ENCODE measurements around the gene SLC66A1.

SLC66A1 gene

GRCh38 chr1:19305880-19306279 lies 6.2 kb upstream of the SLC66A1 start:
- no peak for FAIRE-seq

- FAIRE-seq: no peak
These were observed 5.2 kb upstream of the SLC66A1 start for GRCh38 chr1:19306941-19307340.

- no peak for FAIRE-seq
These were observed 4.2 kb upstream of the SLC66A1 start for GRCh38 chr1:19307794-19308508.

- no peak for FAIRE-seq
These were observed 3.6 kb upstream of the SLC66A1 start for GRCh38 chr1:19308509-19308907.

GRCh38 chr1:19309123-19309813 lies 2.9 kb upstream of the SLC66A1 start:
- FAIRE-seq: no peak

GRCh38 chr1:19310061-19310460 lies 2.1 kb upstream of the SLC66A1 start:
- no peak for FAIRE-seq

- FAIRE-seq: no peak
These were observed 1.2 kb upstream of the SLC66A1 start for GRCh38 chr1:19310720-19311502.

GRCh38 chr1:19311503-19311930 lies 609 bp upstream of the SLC66A1 start:
- no peak for FAIRE-seq

- no peak for FAIRE-seq
These were observed 883 bp downstream of the SLC66A1 start for GRCh38 chr1:19312782-19313635.

- FAIRE-seq: no peak
These were observed 1.5 kb downstream of the SLC66A1 start for GRCh38 chr1:19313636-19313959.

GRCh38 chr1:19313961-19314882 lies 2.1 kb downstream of the SLC66A1 start:
- FAIRE-seq: no peak

GRCh38 chr1:19315378-19316198 lies 3.5 kb downstream of the SLC66A1 start:
- no peak for FAIRE-seq

GRCh38 chr1:19317126-19317910 lies 5.2 kb downstream of the SLC66A1 start:
- no peak for FAIRE-seq

GRCh38 chr1:19319196-19319595 lies 7.1 kb downstream of the SLC66A1 start:
- no peak for FAIRE-seq

GRCh38 chr1:19321071-19321470 lies 8.9 kb downstream of the SLC66A1 start:
- no peak for FAIRE-seq

- no peak for FAIRE-seq
These were observed 10.4 kb downstream of the SLC66A1 start for GRCh38 chr1:19322481-19322880.

GRCh38 chr1:19323987-19324664 lies 12.0 kb downstream of the SLC66A1 start:
- FAIRE-seq: no peak

- no peak for FAIRE-seq
These were observed 12.5 kb downstream of the SLC66A1 start for GRCh38 chr1:19324665-19324990.

GRCh38 chr1:19325368-19325957 lies 13.3 kb downstream of the SLC66A1 start:
- no peak for FAIRE-seq

All from A204.1 (cell line).